ELF-1 (cell line): ENCODE results near the gene ZDHHC14.
A peak's percentile ranks its signal among the peaks of the same experiment; 100 is the strongest.
"Not testable (repeated sequence)": the region's sequence is repeated elsewhere in the genome, so short reads cannot be mapped to it uniquely, and the experiment has no call there.

Experiments
- DNase-seq: peaks from one replicate; pipeline ENCODE4 v3.0.0-alpha.2; 2016; ENCODE audit warnings: low read depth, low spot score

ZDHHC14 gene

GRCh38 chr6:157569543-157569942 is 188.6 kb downstream of the ZDHHC14 start:
- DNase-seq, result no peak

GRCh38 chr6:157570104-157570503 is 189.1 kb downstream of the ZDHHC14 start:
- DNase-seq, result no peak

GRCh38 chr6:157570752-157571151 is 189.8 kb downstream of the ZDHHC14 start:
- no peak for DNase-seq

GRCh38 chr6:157571269-157571668 is 190.3 kb downstream of the ZDHHC14 start:
- DNase-seq, result no peak

GRCh38 chr6:157571950-157572349 is 191.0 kb downstream of the ZDHHC14 start:
- DNase-seq, result no peak

GRCh38 chr6:157574851-157575424 is 193.9 kb downstream of the ZDHHC14 start:
- DNase-seq, result no peak

- DNase-seq, result no peak
Measured at GRCh38 chr6:157575436-157576145, 194.6 kb downstream of the ZDHHC14 start.

- not testable (repeated sequence) for DNase-seq
Measured at GRCh38 chr6:157576991-157577390, 196.0 kb downstream of the ZDHHC14 start.

GRCh38 chr6:157578527-157578926 is 197.5 kb downstream of the ZDHHC14 start:
- not testable (repeated sequence) for DNase-seq

- no peak for DNase-seq
Measured at GRCh38 chr6:157579467-157580031, 198.6 kb downstream of the ZDHHC14 start.

- DNase-seq, result no peak
Measured at GRCh38 chr6:157584036-157584435, 203.0 kb downstream of the ZDHHC14 start.

GRCh38 chr6:157585274-157586087 is 204.5 kb downstream of the ZDHHC14 start:
- DNase-seq, result no peak

GRCh38 chr6:157586088-157586414 is 205.1 kb downstream of the ZDHHC14 start:
- DNase-seq, result peak; percentile 86

- no peak for DNase-seq
Measured at GRCh38 chr6:157586476-157587126, 205.6 kb downstream of the ZDHHC14 start.

GRCh38 chr6:157587127-157587926 is 206.3 kb downstream of the ZDHHC14 start:
- peak; percentile 28 for DNase-seq

- DNase-seq, result not testable (repeated sequence)
Measured at GRCh38 chr6:157590654-157591053, 209.7 kb downstream of the ZDHHC14 start.

GRCh38 chr6:157592541-157592940 is 211.6 kb downstream of the ZDHHC14 start:
- DNase-seq, result no peak

GRCh38 chr6:157592980-157593379 is 212.0 kb downstream of the ZDHHC14 start:
- no peak for DNase-seq

GRCh38 chr6:157593596-157593995 is 212.6 kb downstream of the ZDHHC14 start:
- DNase-seq, result no peak

- DNase-seq, result no peak
Measured at GRCh38 chr6:157594292-157594691, 213.3 kb downstream of the ZDHHC14 start.

GRCh38 chr6:157595768-157596167 is 214.8 kb downstream of the ZDHHC14 start:
- DNase-seq, result peak; percentile 13
